H9 (cell line): Measurements from ENCODE around the gene ZNF491. TPM values are rescaled to one million over a fixed set of nuclear protein-coding genes. Genes with fewer than 3 reads are reported as not detected.

Experiments used
- DNase-seq: peaks from one replicate; pipeline ENCODE4 v3.0.0-alpha.2; 2017
- H2AFZ ChIP-seq: one replicate; pipeline ENCODE4 v1.6.1; 2013; ENCODE audit warnings: mild to moderate bottlenecking, low read length, control low read depth, moderate library complexity
- H2AK5ac ChIP-seq: 2 replicates; pipeline ENCODE4 v1.6.1; 2013; ENCODE audit warnings: low read length, control low read depth, mixed read lengths; ENCODE audit not compliant: insufficient read length
- H2BK120ac ChIP-seq: one replicate; pipeline ENCODE4 v1.6.1; 2013; ENCODE audit warnings: low read depth, mild to moderate bottlenecking, low read length, control low read depth, inconsistent platforms; ENCODE audit not compliant: poor library complexity, severe bottlenecking
- H2BK12ac ChIP-seq: 2 replicates; pipeline ENCODE4 v1.6.1; 2013; ENCODE audit warnings: low read length, control low read depth, mixed read lengths, low read depth; ENCODE audit not compliant: insufficient read length
- H2BK15ac ChIP-seq: 2 replicates; pipeline ENCODE4 v1.6.1; 2013; ENCODE audit warnings: low read depth, low read length, control low read depth
- H2BK20ac ChIP-seq: one replicate; pipeline ENCODE4 v1.6.1; 2013; ENCODE audit warnings: low read depth, mild to moderate bottlenecking, low read length, control low read depth, inconsistent platforms; ENCODE audit not compliant: poor library complexity, severe bottlenecking
- H2BK5ac ChIP-seq: 2 replicates; pipeline ENCODE4 v1.6.1; 2013; ENCODE audit warnings: low read length, control low read depth, mixed read lengths; ENCODE audit not compliant: insufficient read length
- H3K14ac ChIP-seq: 2 replicates; pipeline ENCODE4 v1.6.1; 2013; ENCODE audit warnings: low read length, control low read depth; ENCODE audit not compliant: insufficient read depth
- H3K18ac ChIP-seq: 2 replicates; pipeline ENCODE4 v1.6.1; 2013; ENCODE audit warnings: low read depth, mild to moderate bottlenecking, mixed read lengths, low read length, control low read depth; ENCODE audit not compliant: insufficient read length
- H3K23ac ChIP-seq: 2 replicates; pipeline ENCODE4 v1.6.1; 2013; ENCODE audit warnings: low read length, control low read depth, mixed read lengths, low read depth; ENCODE audit not compliant: insufficient read length
- H3K23me2 ChIP-seq: 2 replicates; pipeline ENCODE4 v1.6.1; 2013; ENCODE audit warnings: low read depth, mild to moderate bottlenecking, mixed read lengths, low read length, control low read depth; ENCODE audit not compliant: insufficient read length, poor library complexity, severe bottlenecking
- H3K27ac ChIP-seq: 2 replicates; pipeline ENCODE4 v1.5.1; 2013; ENCODE audit warnings: low read length, control low read depth, mixed read lengths, low read depth; ENCODE audit not compliant: insufficient read length
- H3K27me3 ChIP-seq: 2 replicates; pipeline ENCODE4 v1.6.1; 2013; ENCODE audit warnings: low read length, control low read depth, inconsistent platforms; ENCODE audit not compliant: insufficient read depth
- H3K4ac ChIP-seq: 2 replicates; pipeline ENCODE4 v1.6.1; 2013; ENCODE audit warnings: low read depth, mild to moderate bottlenecking, control low read depth, inconsistent platforms, low read length, moderate library complexity
- H3K4me1 ChIP-seq: 2 replicates; pipeline ENCODE4 v1.6.1; 2013; ENCODE audit warnings: low read length, control low read depth, inconsistent platforms; ENCODE audit not compliant: insufficient read depth
- H3K4me2 ChIP-seq: 2 replicates; pipeline ENCODE4 v1.6.1; 2013; ENCODE audit warnings: low read length, control low read depth, mixed read lengths; ENCODE audit not compliant: insufficient read length, insufficient read depth
- H3K56ac ChIP-seq: 2 replicates; pipeline ENCODE4 v1.6.1; 2013; ENCODE audit warnings: low read depth, mild to moderate bottlenecking, mixed read lengths, low read length, control low read depth; ENCODE audit not compliant: insufficient read length
- H3K79me1 ChIP-seq: 2 replicates; pipeline ENCODE4 v1.6.1; 2013; ENCODE audit warnings: low read depth, mild to moderate bottlenecking, moderate library complexity, low read length, control low read depth, inconsistent platforms; ENCODE audit not compliant: insufficient read depth, poor library complexity, severe bottlenecking
- H3K79me2 ChIP-seq: 2 replicates; pipeline ENCODE4 v1.6.1; 2013; ENCODE audit warnings: low read length, control low read depth, inconsistent platforms; ENCODE audit not compliant: insufficient read depth
- H3K9ac ChIP-seq: 2 replicates; pipeline ENCODE4 v1.6.1; 2013; ENCODE audit warnings: low read length, control low read depth, mixed read lengths; ENCODE audit not compliant: insufficient read length; ENCODE audit errors: extremely low read depth
- H3K9me3 ChIP-seq: one replicate; pipeline ENCODE4 v1.6.1; 2013; ENCODE audit warnings: low read depth, low read length, inconsistent platforms; ENCODE audit not compliant: control insufficient read depth
- H3T11ph ChIP-seq: one replicate; pipeline ENCODE4 v1.6.1; 2013; ENCODE audit warnings: mild to moderate bottlenecking, low read length, control low read depth, inconsistent platforms
- H4K20me1 ChIP-seq: one replicate; pipeline ENCODE4 v1.6.1; 2013; ENCODE audit not compliant: control insufficient read depth, insufficient read length, insufficient read depth
- H4K5ac ChIP-seq: 2 replicates; pipeline ENCODE4 v1.6.1; 2013; ENCODE audit warnings: low read depth, mild to moderate bottlenecking, mixed read lengths, low read length, control low read depth; ENCODE audit not compliant: insufficient read length
- H4K8ac ChIP-seq: replicated peaks from 2 replicates; pipeline ENCODE4 v1.6.1; 2013; ENCODE audit warnings: low read length, control low read depth, mixed read lengths, low read depth; ENCODE audit not compliant: insufficient read length
- H4K91ac ChIP-seq: 2 replicates; pipeline ENCODE4 v1.6.1; 2013; ENCODE audit warnings: low read depth, mild to moderate bottlenecking, moderate library complexity, mixed read lengths, low read length, control low read depth; ENCODE audit not compliant: insufficient read length
- H3K27ac Mint-ChIP-seq, 3 experiments: 2 replicates in 2 of 3; 3 replicates in 1 of 3; pipeline ENCODE4 v1.8.0; 2020 to 2021; ENCODE audit warnings: mixed read lengths in 3 of 3, mild to moderate bottlenecking in 1 of 3, moderate library complexity in 1 of 3
- H3K27me3 Mint-ChIP-seq: 2 replicates; pipeline ENCODE4 v1.8.0; 2021; ENCODE audit warnings: low read depth, mild to moderate bottlenecking, moderate library complexity, mixed read lengths
- H3K36me3 Mint-ChIP-seq, 3 experiments: 2 replicates in 2 of 3; 3 replicates in 1 of 3; pipeline ENCODE4 v1.8.0; 2020 to 2021; ENCODE audit warnings: low read depth in 3 of 3, mixed read lengths in 3 of 3; ENCODE audit not compliant: insufficient read depth in 1 of 3
- H3K4me1 Mint-ChIP-seq, 2 experiments: 2 replicates each; pipeline ENCODE4 v1.8.0; 2020; ENCODE audit warnings: mixed read lengths in 2 of 2
- H3K4me3 Mint-ChIP-seq, 2 experiments: 2 replicates in 1 of 2; 3 replicates in 1 of 2; pipeline ENCODE4 v1.8.0; 2020 to 2021; ENCODE audit warnings: mild to moderate bottlenecking in 2 of 2, mixed read lengths in 2 of 2, moderate library complexity in 1 of 2
- H3K9me3 Mint-ChIP-seq, 2 experiments: 2 replicates in 1 of 2; 3 replicates in 1 of 2; pipeline ENCODE4 v1.8.0; 2020; ENCODE audit warnings: mild to moderate bottlenecking in 2 of 2, mixed read lengths in 2 of 2, moderate library complexity in 1 of 2
- CTCF ChIP-seq: fragments of 200-600 bp; sonication (generic); conservative IDR thresholded peaks from 3 replicates; pipeline ENCODE4 v1.8.0; 2021; ENCODE audit warnings: antibody characterized with exemption, mild to moderate bottlenecking
- WGBS: extraction: QIAGEN DNeasy Blood & Tissue Kit; methylation state at CpG from one replicate; pipeline ENCODE4 v1.1.7; 2013; ENCODE audit warnings: missing lambda C conversion rate, low lambda C conversion rate, mixed read lengths; ENCODE audit not compliant: insufficient read length; ENCODE audit errors: extremely low coverage; 5-methylcytosine and 5-hydroxymethylcytosine counted together
- total RNA-seq: library from RNA; stranded (reverse); gene quantifications from 2 replicates; pipeline ENCODE4 v1.2.1, GENCODE V29; 2021

The ZNF491 gene
- total RNA-seq, 1 experiment from 2014 or later: 0.77 TPM

DNA sequence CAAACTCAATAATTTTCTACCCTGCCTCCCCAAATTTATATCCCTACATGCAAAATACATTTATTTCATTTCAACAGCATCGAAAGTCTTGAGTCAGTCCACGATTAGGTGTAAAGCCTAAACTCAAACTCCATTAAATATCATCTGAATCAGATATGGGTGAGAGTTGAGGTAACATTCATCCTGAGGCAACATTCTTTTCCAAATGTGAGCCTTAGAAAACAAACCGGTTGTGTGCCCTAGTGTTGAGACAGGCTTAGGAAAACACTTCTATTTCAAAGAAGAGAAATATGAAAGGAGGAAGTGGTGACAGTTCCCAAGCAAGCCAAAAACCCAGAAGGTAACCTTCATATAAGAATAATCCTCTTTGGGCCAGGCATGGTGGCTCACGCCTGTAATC is 43.7 kb upstream of the ZNF491 start:
- Histone ChIP-seq H2BK5ac (no peak overlapping the region), H2AK5ac (no peak overlapping the region), H4K91ac (no peak overlapping the region), H3K23me2 (no peaks in the 10 kb centered on the region), H3K9ac (no peak overlapping the region), H3K27ac (no peak overlapping the region), H3K79me1 (no peaks in the 10 kb centered on the region), H2AFZ (no peak overlapping the region), H4K20me1 (no peaks in the 10 kb centered on the region), H3K4me2 (no peak overlapping the region), H4K5ac (no peak overlapping the region), H2BK15ac (no peak overlapping the region), H3T11ph (no peak overlapping the region), H3K9me3 (peaks cover 11% of the 10 kb centered on the region), H3K4me1 (no peaks in the 10 kb centered on the region), H3K4ac (no peak overlapping the region), H2BK120ac (no peak overlapping the region), H2BK20ac (no peak overlapping the region), H3K18ac (no peak overlapping the region), H2BK12ac (no peak overlapping the region), H3K79me2 (no peaks in the 10 kb centered on the region), H3K14ac (no peak overlapping the region), H3K27me3 (no peaks in the 10 kb centered on the region), H4K8ac (no peak overlapping the region), H3K23ac (no peak overlapping the region), H3K56ac (no peak overlapping the region)
- H3K9me3 Mint-ChIP-seq: peaks cover 61 to 64% of the 10 kb centered on the region in 2 experiments
- no peak for DNase-seq
- H3K4me3 Mint-ChIP-seq: no peak overlapping the region
- H3K36me3 Mint-ChIP-seq: peaks cover 0 to 4% (median 0%) of the 10 kb centered on the region in 3 experiments; a peak in 1 of 7 replicates
- H3K27me3 Mint-ChIP-seq: peaks cover 19% of the 10 kb centered on the region
- H3K27ac Mint-ChIP-seq: no peak overlapping the region
- WGBS: no CpG with 5 or more reads among the region's 4 CpGs
- no peak for TF ChIP-seq CTCF
- no peaks in the 10 kb centered on the region for H3K4me1 Mint-ChIP-seq
